Medulla oblongata (tissue), 1 donor: ENCODE data around the gene HLF.
"Not testable (repeated sequence)": the region's sequence is repeated elsewhere in the genome, so short reads cannot be mapped to it uniquely, and the experiment has no call there.

Experiments used
- DNase-seq: peaks from one replicate; pipeline ENCODE4 v3.0.0-alpha.2; 2015; ENCODE audit errors: extremely low spot score

The HLF gene

GRCh38 chr17:55327225-55328088, 62.7 kb downstream of the HLF start:
- no peak for DNase-seq

- DNase-seq = not testable (repeated sequence)
Measured at GRCh38 chr17:55328514-55328913, 63.8 kb downstream of the HLF start.

GRCh38 chr17:55330344-55330933, 65.7 kb downstream of the HLF start:
- no peak for DNase-seq

- no peak for DNase-seq
Measured at GRCh38 chr17:55332296-55333041, 67.7 kb downstream of the HLF start.

GRCh38 chr17:55334285-55334684, 69.5 kb downstream of the HLF start:
- peak; percentile 18 for DNase-seq

- no peak for DNase-seq
Measured at GRCh38 chr17:55334881-55335540, 70.3 kb downstream of the HLF start.

- no peak for DNase-seq
Measured at GRCh38 chr17:55335625-55336024, 70.9 kb downstream of the HLF start.

- no peak for DNase-seq
Measured at GRCh38 chr17:55336426-55336825, 71.7 kb downstream of the HLF start.

GRCh38 chr17:55340176-55340575, 75.4 kb downstream of the HLF start:
- no peak for DNase-seq

GRCh38 chr17:55340686-55341085, 75.9 kb downstream of the HLF start:
- no peak for DNase-seq

- DNase-seq = no peak
Measured at GRCh38 chr17:55341432-55341831, 76.7 kb downstream of the HLF start.

GRCh38 chr17:55342800-55343585, 78.2 kb downstream of the HLF start:
- no peak for DNase-seq

- DNase-seq = no peak
Measured at GRCh38 chr17:55343900-55344513, 79.2 kb downstream of the HLF start.

- no peak for DNase-seq
Measured at GRCh38 chr17:55344514-55344997, 79.8 kb downstream of the HLF start.

GRCh38 chr17:55345132-55345531, 80.4 kb downstream of the HLF start:
- DNase-seq = no peak

GRCh38 chr17:55346658-55347057, 81.9 kb downstream of the HLF start:
- no peak for DNase-seq

- DNase-seq = no peak
Measured at GRCh38 chr17:55347341-55347740, 82.6 kb downstream of the HLF start.

GRCh38 chr17:55348749-55349354, 84.1 kb downstream of the HLF start:
- peak; percentile 71 for DNase-seq

GRCh38 chr17:55350825-55351205, 86.1 kb downstream of the HLF start:
- no peak for DNase-seq

- no peak for DNase-seq
Measured at GRCh38 chr17:55351226-55351625, 86.5 kb downstream of the HLF start.
